Parathyroid adenoma (tissue), 2 donors: Measurements from ENCODE around the gene SLC38A8.

ENCODE experiments used
- H2AFZ ChIP-seq: fragments of 300-600 bp; sonication (generic); one replicate; pipeline ENCODE4 v1.7.0; 2017; ENCODE audit warnings: antibody characterized with exemption, mild to moderate bottlenecking
- H3K27ac ChIP-seq: fragments of 300-600 bp; sonication (generic); one replicate; pipeline ENCODE4 v1.7.0; 2017
- H3K27me3 ChIP-seq: fragments of 300-600 bp; sonication (generic); one replicate; pipeline ENCODE4 v1.7.0; 2017; ENCODE audit warnings: low read length; ENCODE audit not compliant: control insufficient read depth, insufficient read depth
- H3K36me3 ChIP-seq: fragments of 300-600 bp; sonication (generic); one replicate; pipeline ENCODE4 v1.7.0; 2017; ENCODE audit warnings: low read length; ENCODE audit not compliant: control insufficient read depth, insufficient read depth
- H3K4me1 ChIP-seq: fragments of 300-600 bp; sonication (generic); one replicate; pipeline ENCODE4 v1.7.0; 2017; ENCODE audit warnings: control low read depth
- H3K4me2 ChIP-seq: fragments of 300-600 bp; sonication (generic); one replicate; pipeline ENCODE4 v1.7.0; 2017; ENCODE audit warnings: low read length
- H3K4me3 ChIP-seq: fragments of 300-600 bp; sonication (generic); one replicate; pipeline ENCODE4 v1.7.0; 2017; ENCODE audit warnings: low read depth, low read length
- H3K79me2 ChIP-seq: fragments of 300-600 bp; sonication (generic); one replicate; pipeline ENCODE4 v1.7.0; 2017; ENCODE audit warnings: control low read depth
- H3K9ac ChIP-seq: fragments of 300-600 bp; sonication (generic); one replicate; pipeline ENCODE4 v1.7.0; 2017; ENCODE audit warnings: mild to moderate bottlenecking
- H3K9me3 ChIP-seq: fragments of 300-600 bp; sonication (generic); one replicate; pipeline ENCODE4 v1.7.0; 2017; ENCODE audit warnings: low read length; ENCODE audit not compliant: control insufficient read depth
- CTCF ChIP-seq: fragments of 300-600 bp; sonication (generic); IDR thresholded peaks from one replicate; pipeline ENCODE4 v1.7.0; 2017; ENCODE audit warnings: antibody characterized with exemption, mild to moderate bottlenecking
- donor health status: primary hyperparathyroidism.

Gene SLC38A8

GRCh38 chr16:83966153-83966696 is 76.4 kb downstream of the SLC38A8 start:
- Histone ChIP-seq H3K36me3 (no peaks in the 10 kb centered on the region), H3K27me3 (no peaks in the 10 kb centered on the region), H3K9ac (no peak overlapping the region), H3K4me3 (no peak overlapping the region), H3K9me3 (no peaks in the 10 kb centered on the region), H3K4me2 (no peak overlapping the region), H3K79me2 (no peaks in the 10 kb centered on the region), H2AFZ (no peak overlapping the region), H3K4me1 (no peaks in the 10 kb centered on the region), H3K27ac (no peak overlapping the region)
- TF ChIP-seq CTCF: no peak

GRCh38 chr16:83965444-83966152 is 77.0 kb downstream of the SLC38A8 start:
- no peaks in the 10 kb centered on the region for H3K27me3 ChIP-seq
- no peaks in the 10 kb centered on the region for H3K4me1 ChIP-seq
- H2AFZ ChIP-seq: no peak overlapping the region
- no peak overlapping the region for H3K4me3 ChIP-seq
- no peak overlapping the region for H3K4me2 ChIP-seq
- H3K9me3 ChIP-seq: no peaks in the 10 kb centered on the region
- no peaks in the 10 kb centered on the region for H3K36me3 ChIP-seq
- no peak for TF ChIP-seq CTCF
- H3K79me2 ChIP-seq: no peaks in the 10 kb centered on the region
- no peak overlapping the region for H3K9ac ChIP-seq
- no peak overlapping the region for H3K27ac ChIP-seq

GRCh38 chr16:83964684-83965443 is 77.7 kb downstream of the SLC38A8 start:
- Histone ChIP-seq H2AFZ (no peak overlapping the region), H3K27me3 (no peaks in the 10 kb centered on the region), H3K27ac (no peak overlapping the region), H3K4me3 (no peak overlapping the region), H3K9me3 (no peaks in the 10 kb centered on the region), H3K9ac (no peak overlapping the region), H3K79me2 (no peaks in the 10 kb centered on the region), H3K4me1 (no peaks in the 10 kb centered on the region), H3K36me3 (no peaks in the 10 kb centered on the region), H3K4me2 (no peak overlapping the region)
- no peak for TF ChIP-seq CTCF

- TF ChIP-seq CTCF: no peak
- no peaks in the 10 kb centered on the region for H3K36me3 ChIP-seq
- no peak overlapping the region for H3K4me3 ChIP-seq
- H3K4me1 ChIP-seq: no peaks in the 10 kb centered on the region
- H2AFZ ChIP-seq: no peak overlapping the region
- H3K9ac ChIP-seq: no peak overlapping the region
- no peak overlapping the region for H3K4me2 ChIP-seq
- no peaks in the 10 kb centered on the region for H3K79me2 ChIP-seq
- no peaks in the 10 kb centered on the region for H3K27me3 ChIP-seq
- no peak overlapping the region for H3K27ac ChIP-seq
- H3K9me3 ChIP-seq: no peaks in the 10 kb centered on the region
Measured at GRCh38 chr16:83963277-83964119, 79.1 kb downstream of the SLC38A8 start.
